ENCODE results near the gene DDX1. TPM values are rescaled to one million over a fixed set of nuclear protein-coding genes. Genes with fewer than 3 reads are reported as not detected.

The DDX1 gene
- total and polyA plus RNA-seq, 2 experiments from 2014 or later = 72.6 to 101 TPM

- H3K4me3 ChIP-seq = peak overlapping the region; percentile 98
- in situ Hi-C loops (cut with MboI) = no loop called here
These were observed 1.6 kb downstream of the DDX1 start for GRCh38 chr2:15593327-15593705.

GRCh38 chr2:15594291-15595256 lies 2.9 kb downstream of the DDX1 start:
- Histone ChIP-seq H2AFZ (no peak overlapping the region), H3K27ac (no peak overlapping the region), H3K36me3 (ENCODE audit: low read depth) (peaks cover 47% of the 10 kb centered on the region), H3K4me3 (no peak overlapping the region), H3K9me3 (ENCODE audit: low read depth) (no peaks in the 10 kb centered on the region), H3F3A (ENCODE audit: insufficient read depth) (peaks cover 3% of the 10 kb centered on the region; the same call in 1 of the 2 replicates), H3K9ac (no peak overlapping the region), H4K20me1 (ENCODE audit: insufficient read depth) (peaks cover 11% of the 10 kb centered on the region; the same call in 1 of the 2 replicates), H3K79me2 (ENCODE audit: insufficient read depth) (peaks cover 59% of the 10 kb centered on the region), H3K4me1 (ENCODE audit: insufficient read depth) (peaks cover 14% of the 10 kb centered on the region), H3K4me2 (ENCODE audit: unreplicated experiment) (no peak overlapping the region), H3K27me3 (replicated peaks; ENCODE audit: insufficient read depth) (no peaks in the 10 kb centered on the region), H3K9me2 (ENCODE audit: insufficient read depth) (no peaks in the 10 kb centered on the region)
- in situ Hi-C loops (cut with MboI) = no loop called here
- WGBS, 2 experiments (ENCODE audit: low coverage in 1 of 2, low lambda C conversion rate in 2 of 2, missing lambda C conversion rate in 2 of 2) = 77% methylated on average over 5 of the region's 5 CpGs
- TF ChIP-seq EZH2 (IDR thresholded peaks at IDR 0.05; ENCODE audit: insufficient read depth, poor library complexity, severe bottlenecking) = no peak
- no peak for TF ChIP-seq EZH2phosphoT487 (IDR thresholded peaks at IDR 0.05; ENCODE audit: insufficient read depth, low read depth)
- peak; percentile 7 for DNase-seq

More at GRCh38 chr2:15593327-15593705, 1.6 kb downstream of the DDX1 start:
- H3K79me2 ChIP-seq (ENCODE audit: insufficient read depth) = peaks cover 59% of the 10 kb centered on the region
- peaks cover 11% of the 10 kb centered on the region; the same call in 1 of the 2 replicates for H4K20me1 ChIP-seq (ENCODE audit: insufficient read depth)
- H3K4me2 ChIP-seq (ENCODE audit: unreplicated experiment) = peak overlapping the region; percentile 93
- H3K9me3 ChIP-seq (ENCODE audit: low read depth) = no peaks in the 10 kb centered on the region
- H3K4me1 ChIP-seq (ENCODE audit: insufficient read depth) = peaks cover 14% of the 10 kb centered on the region
- peaks cover 37% of the 10 kb centered on the region for H3K36me3 ChIP-seq (ENCODE audit: low read depth)
- H3K9ac ChIP-seq = peak overlapping the region; percentile 97; the same call in 1 of the 2 replicates
- peaks cover 3% of the 10 kb centered on the region; the same call in 1 of the 2 replicates for H3F3A ChIP-seq (ENCODE audit: insufficient read depth)
- no peak overlapping the region for H2AFZ ChIP-seq
- H3K27ac ChIP-seq = no peak overlapping the region
- DNase-seq = no peak
- no peak for TF ChIP-seq EZH2 (IDR thresholded peaks at IDR 0.05; ENCODE audit: insufficient read depth, poor library complexity, severe bottlenecking)
- no peak for TF ChIP-seq EZH2phosphoT487 (IDR thresholded peaks at IDR 0.05; ENCODE audit: insufficient read depth, low read depth)
- WGBS, 2 experiments (ENCODE audit: low coverage in 1 of 2, low lambda C conversion rate in 2 of 2, missing lambda C conversion rate in 2 of 2) = 93% methylated on average over 3 of the region's 3 CpGs
- no peaks in the 10 kb centered on the region for H3K27me3 ChIP-seq (replicated peaks; ENCODE audit: insufficient read depth)
- H3K9me2 ChIP-seq (ENCODE audit: insufficient read depth) = no peaks in the 10 kb centered on the region

- Histone ChIP-seq H3K4me2 (ENCODE audit: unreplicated experiment) (no peak overlapping the region), H4K20me1 (ENCODE audit: insufficient read depth) (peaks cover 11% of the 10 kb centered on the region; the same call in 1 of the 2 replicates), H3K36me3 (ENCODE audit: low read depth) (peaks cover 54% of the 10 kb centered on the region), H3K27ac (no peak overlapping the region), H3K4me3 (no peak overlapping the region), H3K79me2 (ENCODE audit: insufficient read depth) (peaks cover 63% of the 10 kb centered on the region), H3K9me3 (ENCODE audit: low read depth) (no peaks in the 10 kb centered on the region), H3K4me1 (ENCODE audit: insufficient read depth) (peaks cover 14% of the 10 kb centered on the region), H3K9ac (no peak overlapping the region), H3F3A (ENCODE audit: insufficient read depth) (peaks cover 3% of the 10 kb centered on the region; the same call in 1 of the 2 replicates), H3K27me3 (replicated peaks; ENCODE audit: insufficient read depth) (no peaks in the 10 kb centered on the region), H2AFZ (no peak overlapping the region), H3K9me2 (ENCODE audit: insufficient read depth) (no peaks in the 10 kb centered on the region)
- TF ChIP-seq EZH2phosphoT487 (IDR thresholded peaks at IDR 0.05; ENCODE audit: insufficient read depth, low read depth) (no peak), EZH2 (IDR thresholded peaks at IDR 0.05; ENCODE audit: insufficient read depth, poor library complexity, severe bottlenecking) (no peak)
- DNase-seq = no peak
- 95 to 99% methylated on average over 6 of the region's 6 CpGs for WGBS, 2 experiments (ENCODE audit: low coverage in 1 of 2, low lambda C conversion rate in 2 of 2, missing lambda C conversion rate in 2 of 2)
- in situ Hi-C loops (cut with MboI) = no loop called here
These were observed 3.8 kb downstream of the DDX1 start for GRCh38 chr2:15595342-15595905.

- 96 to 97% methylated on average over 4 of the region's 4 CpGs for WGBS, 2 experiments (ENCODE audit: low coverage in 1 of 2, low lambda C conversion rate in 2 of 2, missing lambda C conversion rate in 2 of 2)
- peaks cover 57% of the 10 kb centered on the region for H3K36me3 ChIP-seq (ENCODE audit: low read depth)
- no peak overlapping the region for H2AFZ ChIP-seq
- H3K9me2 ChIP-seq (ENCODE audit: insufficient read depth) = no peaks in the 10 kb centered on the region
- peaks cover 14% of the 10 kb centered on the region for H3K4me1 ChIP-seq (ENCODE audit: insufficient read depth)
- no peak overlapping the region for H3K4me2 ChIP-seq (ENCODE audit: unreplicated experiment)
- peaks cover 11% of the 10 kb centered on the region; the same call in 1 of the 2 replicates for H4K20me1 ChIP-seq (ENCODE audit: insufficient read depth)
- DNase-seq = no peak
- no peak for TF ChIP-seq EZH2 (IDR thresholded peaks at IDR 0.05; ENCODE audit: insufficient read depth, poor library complexity, severe bottlenecking)
- no peak for TF ChIP-seq EZH2phosphoT487 (IDR thresholded peaks at IDR 0.05; ENCODE audit: insufficient read depth, low read depth)
- H3K9ac ChIP-seq = no peak overlapping the region
- H3K79me2 ChIP-seq (ENCODE audit: insufficient read depth) = peaks cover 63% of the 10 kb centered on the region
- H3F3A ChIP-seq (ENCODE audit: insufficient read depth) = peaks cover 3% of the 10 kb centered on the region; the same call in 1 of the 2 replicates
- H3K9me3 ChIP-seq (ENCODE audit: low read depth) = no peaks in the 10 kb centered on the region
- H3K4me3 ChIP-seq = no peak overlapping the region
- no peak overlapping the region for H3K27ac ChIP-seq
- in situ Hi-C loops (cut with MboI) = no loop called here
- no peaks in the 10 kb centered on the region for H3K27me3 ChIP-seq (replicated peaks; ENCODE audit: insufficient read depth)
These were observed 4.3 kb downstream of the DDX1 start for GRCh38 chr2:15595936-15596335.

Data from GM23248 (cell line).